Measurements from ENCODE around the gene PUM2.
"Not testable (repeated sequence)": the region's sequence is repeated elsewhere in the genome, so short reads cannot be mapped to it uniquely, and the experiment has no call there.

PUM2 gene

DNA sequence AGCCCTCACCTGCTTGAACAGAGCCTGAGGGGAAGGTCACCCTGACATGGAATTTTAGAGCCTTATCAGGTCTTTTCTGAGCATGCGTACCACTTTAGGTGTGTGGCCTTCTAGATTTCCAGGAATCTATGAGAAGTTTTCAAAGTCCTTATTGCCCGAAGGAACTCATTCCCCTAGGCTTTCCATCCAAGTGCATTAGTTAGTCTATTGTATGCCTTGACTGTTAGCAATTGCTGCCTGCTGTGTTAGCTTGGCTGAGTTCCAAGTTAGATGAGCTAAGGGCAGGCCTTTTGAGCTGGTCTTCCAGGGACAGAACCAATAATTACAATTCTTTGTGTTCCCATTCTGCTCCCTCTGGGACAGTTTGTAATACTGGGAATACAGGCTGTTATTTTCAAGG, 30.8 kb upstream of the PUM2 start:
- no peak for DNase-seq (ENCODE audit: low read depth, low spot score)
- TF ChIP-seq, protein P1, sequence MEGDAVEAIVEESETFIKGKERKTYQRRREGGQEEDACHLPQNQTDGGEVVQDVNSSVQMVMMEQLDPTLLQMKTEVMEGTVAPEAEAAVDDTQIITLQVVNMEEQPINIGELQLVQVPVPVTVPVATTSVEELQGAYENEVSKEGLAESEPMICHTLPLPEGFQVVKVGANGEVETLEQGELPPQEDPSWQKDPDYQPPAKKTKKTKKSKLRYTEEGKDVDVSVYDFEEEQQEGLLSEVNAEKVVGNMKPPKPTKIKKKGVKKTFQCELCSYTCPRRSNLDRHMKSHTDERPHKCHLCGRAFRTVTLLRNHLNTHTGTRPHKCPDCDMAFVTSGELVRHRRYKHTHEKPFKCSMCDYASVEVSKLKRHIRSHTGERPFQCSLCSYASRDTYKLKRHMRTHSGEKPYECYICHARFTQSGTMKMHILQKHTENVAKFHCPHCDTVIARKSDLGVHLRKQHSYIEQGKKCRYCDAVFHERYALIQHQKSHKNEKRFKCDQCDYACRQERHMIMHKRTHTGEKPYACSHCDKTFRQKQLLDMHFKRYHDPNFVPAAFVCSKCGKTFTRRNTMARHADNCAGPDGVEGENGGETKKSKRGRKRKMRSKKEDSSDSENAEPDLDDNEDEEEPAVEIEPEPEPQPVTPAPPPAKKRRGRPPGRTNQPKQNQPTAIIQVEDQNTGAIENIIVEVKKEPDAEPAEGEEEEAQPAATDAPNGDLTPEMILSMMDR (IDR thresholded peaks at IDR 0.05; ENCODE audit: insufficient read depth, low read length, missing control alignments), result no peak
- ChIA-PET POLR2A (interaction anchor here (1.5 kb wide), 1 partner anchor 65 kb away, joined by 4 read pairs; the partner anchor contains the start of gene RHOB), CTCF (interaction anchor here (1.0 to 7.0 kb wide), 9 partner anchors 14 to 260 kb away, joined by 3 to 90 read pairs (median 6); no protein-coding TSS in a partner anchor)
- no peak overlapping the region for H3K4me3 ChIP-seq (ENCODE audit: low read depth, low read length)

DNA sequence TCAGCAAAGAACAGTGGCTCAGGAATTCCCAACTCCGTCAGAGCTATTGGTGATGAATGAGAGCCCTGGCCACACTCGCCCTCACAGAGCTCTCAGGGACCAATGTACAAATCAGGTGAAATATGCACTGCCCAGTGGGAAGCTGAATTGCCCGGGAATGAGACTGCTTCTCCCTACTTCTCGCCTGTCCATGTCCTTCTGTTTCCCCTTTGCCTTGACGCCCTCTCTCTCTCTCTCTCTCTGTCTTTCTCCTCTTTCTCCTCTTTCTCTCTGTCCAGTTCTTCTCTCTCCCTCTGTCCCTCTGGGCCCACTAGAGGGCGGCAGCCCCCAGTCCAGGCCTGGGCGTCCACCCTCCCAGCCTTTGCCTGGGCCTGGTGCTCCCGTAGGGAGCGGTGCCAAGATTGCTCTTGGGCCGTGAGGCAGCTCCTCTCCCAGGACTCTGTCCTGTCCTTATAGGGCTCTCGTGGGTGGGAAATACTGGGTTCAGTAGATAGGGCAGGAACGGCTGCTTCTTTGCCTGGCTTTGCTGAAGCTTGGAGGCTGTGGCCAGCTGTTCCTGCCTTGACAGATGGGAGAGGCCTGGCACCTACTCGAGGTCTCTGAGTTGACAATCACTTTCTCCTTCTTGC, 28.4 kb upstream of the PUM2 start:
- no peak for DNase-seq (ENCODE audit: low read depth, low spot score)
- TF ChIP-seq, protein P1 (IDR thresholded peaks at IDR 0.05; ENCODE audit: insufficient read depth, low read length, missing control alignments), result peak; percentile 91
- ChIA-PET CTCF (interaction anchor here (0.5 to 7.0 kb wide), 40 partner anchors 9 to 283 kb away, joined by 3 to 90 read pairs (median 5); partner anchors contain the start of genes HS1BP3 and RHOB), POLR2A (interaction anchor here (1.4 kb wide), 1 partner anchor 68 kb away, joined by 6 read pairs; the partner anchor contains the start of gene RHOB)
- no peak overlapping the region for H3K4me3 ChIP-seq (ENCODE audit: low read depth, low read length)

DNA sequence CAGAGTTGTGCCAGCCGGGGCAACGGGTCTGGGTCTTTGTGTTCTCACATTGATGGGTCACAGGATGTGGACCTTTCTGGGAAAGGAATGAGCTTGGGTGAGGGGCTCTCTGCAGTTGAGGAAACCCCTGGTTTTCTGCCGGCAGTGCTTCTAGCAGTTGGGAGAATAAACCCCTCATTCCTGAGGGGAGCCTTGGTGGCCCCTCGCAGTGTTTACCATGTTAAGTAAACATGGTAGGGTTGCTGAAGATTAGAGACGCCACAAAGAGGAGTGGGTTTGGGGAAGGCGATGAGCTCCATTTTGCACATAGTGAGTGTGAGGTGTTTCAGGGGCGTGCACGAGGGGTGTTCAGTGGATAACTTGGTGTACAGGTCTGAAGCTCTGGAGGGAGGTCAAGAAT, 27.7 kb upstream of the PUM2 start:
- DNase-seq (ENCODE audit: low read depth, low spot score), result no peak
- ChIA-PET CTCF (interaction anchor here (0.8 to 7.0 kb wide), 35 partner anchors 10 to 283 kb away, joined by 3 to 90 read pairs (median 5); partner anchors contain the start of genes HS1BP3 and RHOB), POLR2A (interaction anchor here (1.4 kb wide), 1 partner anchor 69 kb away, joined by 6 read pairs; the partner anchor contains the start of gene RHOB)
- no peak overlapping the region for H3K4me3 ChIP-seq (ENCODE audit: low read depth, low read length)
- TF ChIP-seq, protein P1 (IDR thresholded peaks at IDR 0.05; ENCODE audit: insufficient read depth, low read length, missing control alignments), result no peak

DNA sequence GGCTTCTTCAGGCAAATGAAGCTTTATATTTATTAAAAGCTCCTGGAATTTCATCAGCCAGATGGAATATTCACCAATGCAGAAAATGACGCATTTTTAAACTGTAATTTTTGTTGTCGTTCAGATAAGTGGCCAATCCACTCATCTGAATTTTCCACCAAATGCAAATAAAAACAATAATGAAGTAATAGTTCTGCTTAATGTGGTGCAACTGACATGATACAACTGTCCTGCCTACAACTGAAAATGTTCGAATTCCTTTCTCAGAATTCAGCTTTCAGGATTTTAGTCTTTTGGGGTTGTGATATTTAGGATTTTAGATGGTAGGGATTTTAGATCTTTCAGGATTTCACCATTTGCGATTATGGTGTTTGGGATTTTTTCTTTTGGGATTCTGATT, 27.1 kb upstream of the PUM2 start:
- no peak for DNase-seq (ENCODE audit: low read depth, low spot score)
- CTCF ChIA-PET, result interaction anchor here (0.9 to 7.0 kb wide), 24 partner anchors 10 to 273 kb away, joined by 3 to 90 read pairs (median 6); partner anchors contain the start of genes HS1BP3 and RHOB
- TF ChIP-seq, protein P1 (IDR thresholded peaks at IDR 0.05; ENCODE audit: insufficient read depth, low read length, missing control alignments), result no peak
- POLR2A ChIA-PET, result interaction anchor here (0.7 kb wide), 1 partner anchor 69 kb away, joined by 3 read pairs; the partner anchor contains the start of gene RHOB
- H3K4me3 ChIP-seq (ENCODE audit: low read depth, low read length), result no peak overlapping the region

DNA sequence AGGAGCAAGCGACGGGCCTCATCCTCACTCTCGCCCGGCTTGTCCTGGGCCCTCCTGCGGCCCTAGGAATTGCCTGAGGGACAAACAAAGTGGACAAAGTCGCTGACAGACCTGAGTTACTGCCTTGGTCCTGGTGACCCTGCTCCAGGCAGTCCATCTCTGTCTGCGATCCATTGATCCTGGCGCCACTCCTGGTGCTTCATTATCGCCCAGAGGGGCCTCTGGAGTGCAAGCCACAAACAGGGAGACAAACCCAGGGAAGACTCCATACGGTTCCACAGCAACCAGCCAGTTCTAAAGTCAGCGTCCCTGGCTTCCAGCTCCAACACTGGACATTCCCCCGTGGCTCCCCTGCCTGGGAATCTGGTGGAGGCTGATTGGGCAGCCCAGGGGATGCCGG, 24.3 kb upstream of the PUM2 start:
- DNase-seq (ENCODE audit: low read depth, low spot score); H3K4me3 ChIP-seq (ENCODE audit: low read depth, low read length); POLR2A ChIA-PET: not testable (repeated sequence)
- CTCF ChIA-PET, result interaction anchor here (1.2 kb wide), 1 partner anchor 276 kb away, joined by 4 read pairs; the partner anchor contains the start of gene HS1BP3

DNA sequence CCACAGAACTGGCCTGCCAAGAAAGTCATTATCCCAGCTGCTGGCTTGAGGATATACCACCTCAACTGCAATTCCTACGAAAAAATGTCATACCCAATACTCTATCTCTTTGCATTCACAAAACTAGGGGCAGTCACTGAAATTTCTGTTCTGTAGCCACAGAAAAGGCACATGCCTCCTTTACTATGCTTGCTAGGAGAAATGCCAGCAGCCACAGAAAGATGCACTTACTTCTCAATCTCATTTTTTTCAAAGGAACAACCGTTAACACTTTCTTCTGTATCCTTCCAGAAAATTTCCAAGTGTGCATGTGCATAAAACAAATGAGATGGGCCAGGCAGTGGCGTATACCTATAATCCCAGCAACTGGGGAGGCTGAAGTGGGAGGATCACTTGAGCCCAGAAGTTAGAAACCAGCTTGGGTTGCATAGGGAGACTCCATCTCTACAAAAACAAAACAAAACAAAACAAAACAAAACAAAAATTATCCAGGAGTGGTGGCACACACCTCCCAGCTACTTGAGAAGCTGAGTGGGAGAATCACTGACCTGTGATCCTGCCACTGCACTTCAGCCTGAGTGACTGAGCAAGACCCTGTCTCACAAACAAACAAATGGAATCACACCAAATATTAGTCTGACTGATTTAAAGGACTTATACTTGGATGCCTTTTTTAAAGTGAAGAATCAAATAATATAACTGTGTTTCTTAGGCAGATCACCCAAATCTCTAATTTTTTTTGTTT, 22.4 kb upstream of the PUM2 start:
- CTCF ChIA-PET, result interaction anchor here (0.7 to 1.1 kb wide), 2 partner anchors 12 to 171 kb away, joined by 3 read pairs; no protein-coding TSS in a partner anchor

More for the DNA sequence above, 22.4 kb upstream of the PUM2 start:
- no peak overlapping the region for H3K4me3 ChIP-seq (ENCODE audit: low read depth, low read length)
- TF ChIP-seq, protein P1 (IDR thresholded peaks at IDR 0.05; ENCODE audit: insufficient read depth, low read length, missing control alignments), result no peak
- no peak for DNase-seq (ENCODE audit: low read depth, low spot score)
- POLR2A ChIA-PET, result no interaction called here
